Tibial nerve (tissue), 4 donors: ENCODE data around the gene CRYGA. TPM values are rescaled to one million over a fixed set of nuclear protein-coding genes. Genes with fewer than 3 reads are reported as not detected.

Source experiments
- DNase-seq, 2 donors: peaks; one replicate each; pipeline ENCODE4 v3.0.0-alpha.2; 2019; ENCODE audit warnings: low spot score in 2 of 2
- H3K27ac ChIP-seq, 4 donors: fragments of 200-600 bp; sonication (generic) in 3 of 4; one replicate each; pipeline ENCODE4 v1.5.1; 2017 to 2019; ENCODE audit warnings: mild to moderate bottlenecking in 1 of 4
- H3K27me3 ChIP-seq, 2 donors: fragments of 200-600 bp; sonication (generic) in 1 of 2; one replicate each; pipeline versions ENCODE4 v1.5.1 to v1.6.0; 2017 to 2019
- H3K36me3 ChIP-seq, 3 donors: fragments of 200-600 bp; sonication (generic); one replicate each; pipeline ENCODE4 v1.5.1; 2018 to 2019
- H3K4me1 ChIP-seq, 4 donors: fragments of 200-600 bp; sonication (generic) in 3 of 4; one replicate each; pipeline ENCODE4 v1.5.1; 2017 to 2019
- H3K4me3 ChIP-seq, 4 donors: fragments of 200-600 bp; sonication (generic) in 3 of 4; one replicate each; pipeline ENCODE4 v1.5.1; 2017 to 2019; ENCODE audit warnings: mild to moderate bottlenecking in 1 of 4, moderate library complexity in 1 of 4
- H3K9me3 ChIP-seq, 4 donors: fragments of 200-600 bp; sonication (generic) in 3 of 4; one replicate each; pipeline ENCODE4 v1.5.1; 2017 to 2019
- CTCF ChIP-seq, 5 experiments: fragments of 200-600 bp in 3 of 5; fragments of 450-650 bp in 2 of 5; sonication (generic) in 3 of 5; IDR thresholded peaks; one replicate each; pipeline ENCODE4 v1.5.1; 2016 to 2019; ENCODE audit warnings: antibody characterized with exemption in 5 of 5, mild to moderate bottlenecking in 3 of 5, moderate library complexity in 2 of 5
- EP300 ChIP-seq, 2 donors: sonication (generic); formaldehyde crosslinking; IDR thresholded peaks; one replicate each; pipeline ENCODE4 v1.6.1; 2017; ENCODE audit warnings: antibody characterized with exemption in 2 of 2, mild to moderate bottlenecking in 1 of 2
- POLR2A ChIP-seq, 2 donors: fragments of 450-650 bp; IDR thresholded peaks; one replicate each; pipeline ENCODE4 v1.6.1; 2017; ENCODE audit warnings: antibody characterized with exemption in 2 of 2, mild to moderate bottlenecking in 2 of 2, moderate library complexity in 2 of 2
- WGBS, 2 donors: methylation state at CpG; one replicate each; pipeline ENCODE4 v1.1.5; 2018; 5-methylcytosine and 5-hydroxymethylcytosine counted together
- total RNA-seq, 4 donors: library from RNA; depleted of rRNA; stranded (reverse); fragments of >200 nt; gene quantifications; one replicate each; pipeline ENCODE4 v1.1.0, GENCODE V29; 2016

Gene CRYGA
- total RNA-seq, 4 donors from 2014 or later = not detected

GRCh38 chr2:208172125-208172524 is 8.7 kb upstream of the CRYGA start:
- no peaks in the 10 kb centered on the region for H3K27me3 ChIP-seq
- no peaks in the 10 kb centered on the region for H3K9me3 ChIP-seq
- H3K36me3 ChIP-seq = no peaks in the 10 kb centered on the region
- DNase-seq = peak in 1 of 2 donors; percentile 28
- H3K27ac ChIP-seq = no peak overlapping the region
- H3K4me3 ChIP-seq = no peak overlapping the region
- TF ChIP-seq EP300 (IDR thresholded peaks at IDR 0.05) = peak in 1 of 2 donors; percentile 47
- TF ChIP-seq POLR2A (IDR thresholded peaks at IDR 0.05) = no peak
- peaks cover 0 to 15% (median 2%) of the 10 kb centered on the region in 4 donors for H3K4me1 ChIP-seq
- WGBS, 2 donors = 38 to 60% methylated on average over 4 of the region's 4 CpGs

GRCh38 chr2:208164951-208165755 is 1.8 kb upstream of the CRYGA start:
- H3K27me3 ChIP-seq = no peaks in the 10 kb centered on the region
- WGBS, 2 donors = 65 to 74% methylated on average over 2 of the region's 2 CpGs
- H3K9me3 ChIP-seq = no peaks in the 10 kb centered on the region
- H3K4me1 ChIP-seq = no peaks in the 10 kb centered on the region
- H3K27ac ChIP-seq = no peak overlapping the region
- H3K36me3 ChIP-seq = no peaks in the 10 kb centered on the region
- DNase-seq = no peak
- no peak overlapping the region for H3K4me3 ChIP-seq
- TF ChIP-seq CTCF (IDR thresholded peaks at IDR 0.05) = no peak
- TF ChIP-seq EP300 (IDR thresholded peaks at IDR 0.05) = no peak
- TF ChIP-seq POLR2A (IDR thresholded peaks at IDR 0.05) = no peak

GRCh38 chr2:208156439-208156838 is 7.0 kb downstream of the CRYGA start:
- TF ChIP-seq CTCF (IDR thresholded peaks at IDR 0.05) (no peak), EP300 (IDR thresholded peaks at IDR 0.05) (no peak), POLR2A (IDR thresholded peaks at IDR 0.05) (no peak)
- no peak for DNase-seq
- H3K27ac ChIP-seq = no peak overlapping the region
- H3K9me3 ChIP-seq = peaks cover 0 to 5% (median 0%) of the 10 kb centered on the region in 4 donors
- no peaks in the 10 kb centered on the region for H3K27me3 ChIP-seq
- H3K4me1 ChIP-seq = no peaks in the 10 kb centered on the region
- WGBS, 2 donors = 48 to 73% methylated on average over 2 of the region's 2 CpGs
- H3K36me3 ChIP-seq = no peaks in the 10 kb centered on the region
- H3K4me3 ChIP-seq = no peak overlapping the region

GRCh38 chr2:208153156-208153555 is 10.2 kb downstream of the CRYGA start:
- no peak overlapping the region for H3K27ac ChIP-seq
- TF ChIP-seq CTCF (IDR thresholded peaks at IDR 0.05) = no peak

GRCh38 chr2:208150956-208151355 is 12.4 kb downstream of the CRYGA start:
- H3K27ac ChIP-seq = no peak overlapping the region
- no peak overlapping the region for H3K4me3 ChIP-seq
- no peaks in the 10 kb centered on the region for H3K27me3 ChIP-seq
- WGBS, 2 donors = 86 to 91% methylated on average over 1 of the region's 1 CpG
- TF ChIP-seq CTCF (IDR thresholded peaks at IDR 0.05) (no peak), POLR2A (IDR thresholded peaks at IDR 0.05) (no peak), EP300 (IDR thresholded peaks at IDR 0.05) (no peak)
- no peak for DNase-seq
- no peaks in the 10 kb centered on the region for H3K36me3 ChIP-seq
- no peaks in the 10 kb centered on the region for H3K4me1 ChIP-seq
- H3K9me3 ChIP-seq = peaks cover 0 to 8% (median 0%) of the 10 kb centered on the region in 4 donors

More at GRCh38 chr2:208153156-208153555, 10.2 kb downstream of the CRYGA start:
- H3K4me1 ChIP-seq = no peaks in the 10 kb centered on the region
- no peaks in the 10 kb centered on the region for H3K27me3 ChIP-seq
- H3K4me3 ChIP-seq = no peak overlapping the region
- H3K9me3 ChIP-seq = peaks cover 0 to 8% (median 0%) of the 10 kb centered on the region in 4 donors
- no peak for DNase-seq
- H3K36me3 ChIP-seq = no peaks in the 10 kb centered on the region
